ENCODE results near the gene SSX4. TPM values are rescaled to one million over a fixed set of nuclear protein-coding genes. Genes with fewer than 3 reads are reported as not detected.
"Not testable (repeated sequence)": the region's sequence is repeated elsewhere in the genome, so short reads cannot be mapped to it uniquely, and the experiment has no call there.

The SSX4 gene
- total RNA-seq (not detected), polyA plus RNA-seq (not detected)
- long read RNA-seq, donor 1: 0 reads
- long read RNA-seq, donor 2: 0 reads
- long read RNA-seq, donor 3: 0 reads
- long read RNA-seq, donor 4: 0 reads
- long read RNA-seq, donor 5: 0 reads
- long read RNA-seq, donor 6: 0 reads
- long read RNA-seq, donor 7: 0 reads
- long read RNA-seq, donor 8: 0 reads
- long read RNA-seq, donor 9: 0 reads
- long read RNA-seq, donor 10: 0 reads

DNA sequence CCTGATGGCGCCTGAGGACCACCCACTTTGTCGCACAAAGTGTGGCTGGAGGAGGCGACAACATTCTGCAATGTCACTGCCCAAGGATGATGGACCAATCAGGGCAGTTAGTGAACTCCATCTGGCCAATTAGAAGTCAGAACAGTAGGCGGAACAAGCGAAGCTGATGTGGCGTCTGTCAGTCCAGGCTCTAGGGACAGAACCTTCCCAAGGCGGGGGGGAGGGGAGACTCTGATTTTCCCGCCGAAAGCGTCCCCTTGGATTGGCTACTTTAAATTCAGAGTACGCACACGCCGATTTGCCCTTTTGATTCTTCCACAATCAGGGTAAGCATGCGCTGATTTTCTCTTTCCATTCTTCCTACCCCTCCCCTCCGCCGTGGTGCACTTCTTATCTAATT is at the start of gene SSX4:
Gene SSX4 (plus strand): TSS at position 301 of the 400 bp plus-strand sequence. CDS start 515 bp downstream, outside the sequence.
- H3K4me3 ChIP-seq; H3K36me3 ChIP-seq (replicated peaks in 1 of 2); H3K27ac ChIP-seq; H3K4me1 ChIP-seq (replicated peaks in 1 of 2); DNase-seq; H3K9me3 ChIP-seq (replicated peaks in 1 of 3); intact Hi-C loops (cut with DNase I); H3K27me3 ChIP-seq: not testable (repeated sequence)
- WGBS, 4 donors: no CpG with 5 or more reads among the region's 16 CpGs

GRCh38 chrX:48346059-48346458 is 37.3 kb upstream of the SSX4 start:
- H3K4me3 ChIP-seq; H3K27me3 ChIP-seq; intact Hi-C loops (cut with DNase I); H3K4me1 ChIP-seq (replicated peaks in 1 of 2); H3K36me3 ChIP-seq (replicated peaks in 1 of 2); H3K27ac ChIP-seq; DNase-seq; H3K9me3 ChIP-seq (replicated peaks in 1 of 3): not testable (repeated sequence)
- 39 to 53% (median 48%) methylated on average over 7 to 8 of the region's 8 CpGs for WGBS, 4 donors

DNA sequence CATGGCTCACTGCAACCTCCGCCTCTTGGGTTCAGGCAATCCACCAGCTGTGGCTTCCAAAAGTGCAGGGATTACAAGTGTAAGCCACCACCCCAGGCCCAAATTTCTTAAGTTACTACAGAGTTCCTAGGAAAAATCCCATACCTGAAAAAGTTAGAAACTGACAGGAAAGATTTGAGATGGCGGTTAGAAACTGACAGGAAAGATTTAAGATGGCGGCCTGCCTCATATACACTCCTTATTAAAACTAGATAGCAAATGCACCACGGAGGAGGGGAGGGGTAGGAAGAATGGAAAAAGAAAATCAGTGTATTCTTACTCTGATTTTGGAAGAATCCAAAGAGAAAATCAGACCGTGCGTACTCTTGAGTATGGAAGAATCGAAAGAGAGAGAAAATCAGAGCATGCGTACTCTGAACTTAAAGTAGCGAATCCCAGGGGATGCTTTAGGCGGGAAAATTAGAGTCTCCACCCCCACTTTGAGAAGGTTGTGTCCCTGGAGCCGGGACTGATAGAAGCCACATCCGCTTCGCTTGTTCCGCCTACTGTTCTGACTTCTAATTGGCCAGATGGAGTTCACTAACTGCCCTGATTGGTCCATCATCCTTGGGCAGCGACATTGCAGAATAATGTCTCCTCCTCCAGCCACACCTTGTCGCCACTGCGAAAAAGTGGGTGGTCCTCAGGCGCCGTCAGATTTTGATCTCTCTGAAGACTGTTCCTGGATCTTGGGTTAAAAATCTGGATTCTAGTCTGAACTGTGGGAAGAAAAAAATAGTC is 26.8 kb upstream of the SSX4 start, which contains the start of gene SSX3:
Gene SSX3 (minus strand): TSS at position 389 of the 780 bp plus-strand sequence. CDS start 1,454 bp downstream, outside the sequence.
- H3K9me3 ChIP-seq (replicated peaks in 1 of 3); H3K4me1 ChIP-seq (replicated peaks in 1 of 2); intact Hi-C loops (cut with DNase I); H3K27me3 ChIP-seq; H3K36me3 ChIP-seq (replicated peaks in 1 of 2); H3K27ac ChIP-seq; DNase-seq; H3K4me3 ChIP-seq: not testable (repeated sequence)
- 83 to 93% (median 87%) methylated on average over 10 to 19 of the region's 19 CpGs for WGBS, 4 donors

DNA sequence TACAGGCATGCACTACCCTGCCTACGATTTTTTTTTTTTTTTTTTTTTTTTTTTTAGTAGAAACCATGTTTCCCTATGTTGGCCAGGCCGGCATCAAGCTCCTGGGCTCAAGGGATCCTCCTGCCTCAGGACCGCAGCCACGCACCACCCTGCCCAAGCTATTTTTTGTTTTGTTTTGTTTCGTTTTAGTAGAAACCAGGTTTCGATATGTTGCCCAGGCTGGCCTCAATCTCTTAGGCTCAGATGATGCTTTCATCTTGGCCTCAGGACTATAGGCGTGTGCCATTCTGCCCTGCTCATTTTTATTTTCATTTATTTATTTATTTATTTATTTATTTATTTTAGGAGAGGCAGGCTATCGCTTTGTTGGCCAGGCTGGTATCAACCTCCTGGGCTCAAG is 25.7 kb upstream of the SSX4 start:
- Histone ChIP-seq H3K27ac (no peak overlapping the region), H3K4me1 (replicated peaks in 1 of 2) (no peaks in the 10 kb centered on the region), H3K27me3 (peaks cover 5% of the 10 kb centered on the region), H3K4me3 (no peak overlapping the region), H3K9me3 (replicated peaks in 1 of 3) (no peaks in the 10 kb centered on the region), H3K36me3 (replicated peaks in 1 of 2) (no peaks in the 10 kb centered on the region)
- no peak for DNase-seq
- TF ChIP-seq POLR2A (IDR thresholded peaks at IDR 0.05) (no peak), CTCF (IDR thresholded peaks at IDR 0.05) (no peak)
- WGBS, 4 donors: 81 to 87% (median 86%) methylated on average over 8 of the region's 8 CpGs
- intact Hi-C loops (cut with DNase I): no loop called here

DNA sequence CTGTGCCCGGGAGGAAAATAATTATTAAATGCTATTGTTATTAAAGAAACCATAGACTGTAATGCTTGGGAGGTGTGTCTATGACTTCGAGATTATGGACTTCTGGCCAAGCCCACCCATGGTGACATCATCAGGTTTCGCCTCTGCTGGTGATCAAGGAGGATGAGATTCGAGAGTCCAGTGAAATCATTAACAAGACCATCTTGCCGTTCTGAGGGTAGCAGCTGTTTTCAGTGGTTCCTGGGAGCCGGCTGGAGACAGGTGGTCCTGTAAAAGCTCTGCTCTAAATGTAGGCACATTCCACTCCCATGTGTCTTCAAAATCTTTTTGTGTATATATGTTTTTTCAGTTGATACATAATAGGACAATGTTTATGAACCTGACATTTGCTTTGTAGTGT is 24.1 kb upstream of the SSX4 start:
- WGBS, 4 donors: 67 to 88% (median 81%) methylated on average over 5 to 6 of the region's 6 CpGs
- H3K4me1 ChIP-seq (replicated peaks in 1 of 2); intact Hi-C loops (cut with DNase I); DNase-seq; H3K27ac ChIP-seq; H3K9me3 ChIP-seq (replicated peaks in 1 of 3); H3K36me3 ChIP-seq (replicated peaks in 1 of 2); H3K4me3 ChIP-seq; H3K27me3 ChIP-seq: not testable (repeated sequence)

- intact Hi-C loops (cut with DNase I); H3K4me1 ChIP-seq (replicated peaks in 1 of 2); H3K4me3 ChIP-seq; DNase-seq; H3K9me3 ChIP-seq (replicated peaks in 1 of 3); H3K36me3 ChIP-seq (replicated peaks in 1 of 2); H3K27me3 ChIP-seq; H3K27ac ChIP-seq: not testable (repeated sequence)
- no CpG with 5 or more reads among the region's 12 CpGs for WGBS, 4 donors
Measured at GRCh38 chrX:48367717-48368408, 15.5 kb upstream of the SSX4 start.

GRCh38 chrX:48370408-48370807 is 12.9 kb upstream of the SSX4 start:
- WGBS, 4 donors: no CpG with 5 or more reads among the region's 8 CpGs
- H3K27ac ChIP-seq; H3K9me3 ChIP-seq (replicated peaks in 1 of 3); H3K4me3 ChIP-seq; H3K27me3 ChIP-seq; H3K36me3 ChIP-seq (replicated peaks in 1 of 2); DNase-seq; intact Hi-C loops (cut with DNase I); H3K4me1 ChIP-seq (replicated peaks in 1 of 2): not testable (repeated sequence)

DNA sequence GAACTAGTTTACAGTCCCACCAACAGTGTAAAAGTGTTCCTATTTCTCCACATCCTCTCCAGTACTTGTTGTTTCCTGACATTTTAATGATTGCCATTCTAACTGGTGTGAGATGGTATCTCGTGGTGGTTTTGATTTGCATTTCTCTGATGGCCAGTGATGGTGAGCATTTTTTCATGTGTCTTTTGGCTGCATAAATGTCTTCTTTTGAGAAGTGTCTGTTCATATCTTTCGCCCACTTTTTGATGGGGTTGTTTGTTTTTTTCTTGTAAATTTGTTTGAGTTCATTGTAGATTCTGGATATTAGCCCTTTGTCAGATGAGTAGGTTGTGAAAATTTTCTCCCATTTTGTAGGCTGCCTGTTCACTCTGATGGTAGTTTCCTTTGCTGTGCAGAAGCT is 13.6 kb downstream of the SSX4 start:
- 54 to 92% (median 68%) methylated on average over 1 to 2 of the region's 2 CpGs for WGBS, 4 donors
- H3K36me3 ChIP-seq (replicated peaks in 1 of 2); intact Hi-C loops (cut with DNase I); H3K4me3 ChIP-seq; H3K9me3 ChIP-seq (replicated peaks in 1 of 3); DNase-seq; H3K27me3 ChIP-seq; H3K4me1 ChIP-seq (replicated peaks in 1 of 2); H3K27ac ChIP-seq: not testable (repeated sequence)

DNA sequence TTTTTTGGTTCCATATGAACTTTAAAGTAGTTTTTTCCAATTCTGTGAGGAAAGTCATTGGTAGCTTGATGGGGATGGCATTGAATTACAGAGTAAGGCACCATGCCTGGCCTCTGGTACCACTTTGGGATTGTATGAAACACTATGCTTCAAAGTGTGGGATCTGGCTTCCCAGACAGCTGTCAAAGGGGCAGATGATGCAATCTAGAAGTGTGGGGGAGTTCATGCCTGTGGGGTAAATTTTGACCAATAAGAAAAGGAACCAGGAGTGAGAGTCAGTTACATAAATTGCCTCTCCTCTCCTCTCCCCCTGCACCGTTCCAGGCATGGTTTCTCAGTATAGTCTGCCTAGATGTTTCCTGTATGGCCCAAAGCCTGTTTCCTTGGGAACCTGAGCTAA is 14.5 kb downstream of the SSX4 start:
- intact Hi-C loops (cut with DNase I); DNase-seq; H3K9me3 ChIP-seq (replicated peaks in 1 of 3); H3K27me3 ChIP-seq; H3K36me3 ChIP-seq (replicated peaks in 1 of 2); H3K4me1 ChIP-seq (replicated peaks in 1 of 2); H3K4me3 ChIP-seq; H3K27ac ChIP-seq: not testable (repeated sequence)
- WGBS, 4 donors: 33 to 40% (median 37%) methylated on average over 1 of the region's 1 CpG

GRCh38 chrX:48411860-48412259 is 28.5 kb downstream of the SSX4 start, which contains the start of gene SSX4B:
TSS of gene SSX4B (minus strand) at chrX:48411960. CDS start at chrX:48411372, 588 bp downstream.
- intact Hi-C loops (cut with DNase I); DNase-seq; H3K27me3 ChIP-seq; H3K4me1 ChIP-seq (replicated peaks in 1 of 2); H3K36me3 ChIP-seq (replicated peaks in 1 of 2); H3K4me3 ChIP-seq; H3K27ac ChIP-seq; H3K9me3 ChIP-seq (replicated peaks in 1 of 3): not testable (repeated sequence)
- no CpG with 5 or more reads among the region's 15 CpGs for WGBS, 4 donors

All from adrenal gland (tissue), 19 donors.